ENCODE results near the gene MYOC.
"Not testable (repeated sequence)": the region's sequence is repeated elsewhere in the genome, so short reads cannot be mapped to it uniquely, and the experiment has no call there.

MYOC gene

GRCh38 chr1:171646249-171646560 is 6.3 kb downstream of the MYOC start:
- no peak for DNase-seq

- DNase-seq: peak; percentile 91
Measured at GRCh38 chr1:171645553-171646248, 6.8 kb downstream of the MYOC start.

GRCh38 chr1:171644805-171645483 is 7.5 kb downstream of the MYOC start:
- peak; percentile 98 for DNase-seq

- DNase-seq: no peak
Measured at GRCh38 chr1:171643156-171643555, 9.3 kb downstream of the MYOC start.

- peak; percentile 40 for DNase-seq
Measured at GRCh38 chr1:171642197-171642596, 10.3 kb downstream of the MYOC start.

- DNase-seq: no peak
Measured at GRCh38 chr1:171641076-171641864, 11.2 kb downstream of the MYOC start.

GRCh38 chr1:171640225-171640624 is 12.3 kb downstream of the MYOC start:
- no peak for DNase-seq

- DNase-seq: no peak
Measured at GRCh38 chr1:171637928-171638576, 14.4 kb downstream of the MYOC start.

GRCh38 chr1:171636141-171636540 is 16.3 kb downstream of the MYOC start:
- no peak for DNase-seq

GRCh38 chr1:171635661-171636060 is 16.8 kb downstream of the MYOC start:
- no peak for DNase-seq

GRCh38 chr1:171628225-171628624 is 24.3 kb downstream of the MYOC start:
- DNase-seq: no peak

- DNase-seq: no peak
Measured at GRCh38 chr1:171627020-171627419, 25.5 kb downstream of the MYOC start.

- DNase-seq: peak; percentile 36
Measured at GRCh38 chr1:171625225-171625624, 27.3 kb downstream of the MYOC start.

- DNase-seq: peak; percentile 41
Measured at GRCh38 chr1:171623651-171624331, 28.7 kb downstream of the MYOC start.

- DNase-seq: peak; percentile 85
Measured at GRCh38 chr1:171622152-171622462, 30.4 kb downstream of the MYOC start, which contains the start of gene MYOCOS. TSS of gene MYOCOS (plus strand) at chr1:171622243. CDS start at chr1:171623884, 1,641 bp downstream.

- DNase-seq: no peak
Measured at GRCh38 chr1:171616586-171616985, 35.9 kb downstream of the MYOC start.

- DNase-seq: not testable (repeated sequence)
Measured at GRCh38 chr1:171615122-171615906, 37.2 kb downstream of the MYOC start.

GRCh38 chr1:171613282-171613681 is 39.2 kb downstream of the MYOC start:
- no peak for DNase-seq

- DNase-seq: no peak
Measured at GRCh38 chr1:171611306-171611705, 41.2 kb downstream of the MYOC start.

GRCh38 chr1:171610385-171610784 is 42.1 kb downstream of the MYOC start:
- DNase-seq: no peak

GRCh38 chr1:171606402-171606941 is 46.0 kb downstream of the MYOC start:
- DNase-seq: no peak

GRCh38 chr1:171603042-171603441 is 49.4 kb downstream of the MYOC start:
- DNase-seq: not testable (repeated sequence)

Measured in NCI-H82 (cell line).